SH-SY5Y (cell line): Measurements from ENCODE around the gene ADAMTS7.

Source experiments
- GATA2 ChIP-seq: IDR thresholded peaks from 2 replicates; pipeline ENCODE4 v1.6.1; 2011; ENCODE audit warnings: mild to moderate bottlenecking, low read depth, low read length
- GATA3 ChIP-seq: IDR thresholded peaks from 2 replicates; pipeline ENCODE4 v1.6.1; 2011; ENCODE audit warnings: low read depth, mild to moderate bottlenecking, low read length, moderate library complexity

GRCh38 chr15:78717956-78718656, 93.2 kb downstream of the ADAMTS7 start:
- TF ChIP-seq GATA3 (no peak), GATA2 (no peak)
